IPS-11a (cell line): ENCODE measurements around the gene NINJ1.

Experiments
- H3K4me3 ChIP-seq: one replicate; pipeline ENCODE4 v1.5.1; 2013; ENCODE audit warnings: low read depth, low read length, control low read depth

NINJ1 gene, protein sequence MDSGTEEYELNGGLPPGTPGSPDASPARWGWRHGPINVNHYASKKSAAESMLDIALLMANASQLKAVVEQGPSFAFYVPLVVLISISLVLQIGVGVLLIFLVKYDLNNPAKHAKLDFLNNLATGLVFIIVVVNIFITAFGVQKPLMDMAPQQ

DNA sequence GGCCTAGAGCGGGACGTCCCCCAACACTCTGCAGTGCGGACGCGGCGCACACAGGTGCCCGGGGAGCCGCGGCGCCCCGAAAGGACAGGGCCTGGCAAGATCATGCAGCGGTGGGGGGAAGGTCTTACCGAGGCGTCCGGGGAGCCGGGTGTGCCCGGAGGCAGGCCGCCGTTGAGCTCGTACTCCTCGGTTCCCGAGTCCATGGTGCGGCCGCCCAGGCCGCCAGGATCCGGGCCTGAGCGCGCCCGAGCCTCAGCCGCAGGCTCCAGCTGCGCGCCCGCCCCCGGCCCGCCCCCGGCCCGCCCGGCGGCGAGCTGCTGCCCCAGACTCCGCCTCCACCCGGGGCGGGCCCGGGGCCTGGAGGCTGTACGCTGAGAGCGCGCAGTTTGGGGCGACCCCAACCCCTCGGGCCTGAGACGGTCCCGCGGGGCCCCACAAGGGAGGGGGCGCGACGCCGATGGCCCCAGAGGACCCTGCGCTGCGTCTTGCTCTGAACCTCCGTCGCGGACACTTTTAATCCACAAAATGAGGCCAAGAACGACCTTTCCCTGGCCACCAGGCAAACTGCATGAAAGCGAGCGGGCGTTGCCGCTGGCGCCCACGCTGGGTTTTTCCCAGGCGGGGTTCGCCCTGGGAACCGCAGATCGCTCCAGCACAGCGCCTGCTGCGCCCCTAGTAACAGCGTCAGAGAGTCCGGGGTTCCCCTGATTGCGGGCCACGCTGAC, at the start of gene NINJ1:
Gene NINJ1, minus strand, starts transcription at position 237 of the 725 bp plus-strand sequence. Its CDS starts 34 bp downstream, at position 203.
- peak within 1 kb of the TSS; percentile 60 for H3K4me3 ChIP-seq

DNA sequence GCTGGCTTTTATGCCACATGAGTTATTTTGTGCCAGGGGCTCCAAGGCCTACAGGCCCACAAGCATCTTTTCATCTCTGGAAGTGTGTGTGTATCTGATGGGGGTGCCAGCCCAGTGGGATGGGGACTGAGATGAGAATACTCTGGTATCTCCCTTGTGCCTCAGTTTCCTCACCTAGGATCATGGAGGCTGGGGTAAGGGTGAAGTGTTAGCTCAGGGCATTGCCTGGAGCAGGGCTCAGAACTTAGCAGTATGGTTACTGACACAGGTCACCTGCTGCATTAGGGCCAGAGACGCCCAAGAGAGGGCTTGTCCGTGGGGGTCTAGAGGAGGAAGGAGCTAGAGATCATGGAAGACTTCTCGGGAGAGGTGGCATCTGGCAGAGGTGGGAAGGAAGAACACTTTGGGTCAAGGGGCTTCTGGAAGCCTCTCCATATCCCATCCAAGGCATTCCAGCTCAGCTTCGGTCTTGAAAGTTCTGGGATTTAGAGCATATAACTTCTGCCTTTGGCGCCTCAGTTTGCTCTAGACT, 49.1 kb upstream of the NINJ1 start:
- H3K4me3 ChIP-seq: peak overlapping the region; percentile 35

DNA sequence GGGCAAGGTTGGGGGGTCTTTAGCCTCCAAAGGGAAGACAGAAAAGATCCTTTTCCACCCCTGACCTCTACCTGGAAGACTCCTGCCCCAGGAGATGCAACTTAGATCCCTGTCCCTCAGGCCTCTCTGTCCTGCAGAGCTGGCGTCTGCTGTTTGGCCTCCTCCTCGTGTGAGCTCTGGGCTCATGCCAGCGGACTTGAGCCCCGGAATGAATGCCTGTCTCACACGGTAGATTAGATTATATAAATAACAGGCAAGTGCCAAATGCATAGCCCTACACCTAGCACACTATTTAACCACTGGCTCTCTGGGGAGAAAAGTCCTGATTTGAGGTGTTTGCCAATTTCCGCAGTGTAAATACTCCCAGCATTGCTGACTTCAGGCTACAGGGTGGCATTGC, 48.5 kb upstream of the NINJ1 start:
- no peak overlapping the region for H3K4me3 ChIP-seq

DNA sequence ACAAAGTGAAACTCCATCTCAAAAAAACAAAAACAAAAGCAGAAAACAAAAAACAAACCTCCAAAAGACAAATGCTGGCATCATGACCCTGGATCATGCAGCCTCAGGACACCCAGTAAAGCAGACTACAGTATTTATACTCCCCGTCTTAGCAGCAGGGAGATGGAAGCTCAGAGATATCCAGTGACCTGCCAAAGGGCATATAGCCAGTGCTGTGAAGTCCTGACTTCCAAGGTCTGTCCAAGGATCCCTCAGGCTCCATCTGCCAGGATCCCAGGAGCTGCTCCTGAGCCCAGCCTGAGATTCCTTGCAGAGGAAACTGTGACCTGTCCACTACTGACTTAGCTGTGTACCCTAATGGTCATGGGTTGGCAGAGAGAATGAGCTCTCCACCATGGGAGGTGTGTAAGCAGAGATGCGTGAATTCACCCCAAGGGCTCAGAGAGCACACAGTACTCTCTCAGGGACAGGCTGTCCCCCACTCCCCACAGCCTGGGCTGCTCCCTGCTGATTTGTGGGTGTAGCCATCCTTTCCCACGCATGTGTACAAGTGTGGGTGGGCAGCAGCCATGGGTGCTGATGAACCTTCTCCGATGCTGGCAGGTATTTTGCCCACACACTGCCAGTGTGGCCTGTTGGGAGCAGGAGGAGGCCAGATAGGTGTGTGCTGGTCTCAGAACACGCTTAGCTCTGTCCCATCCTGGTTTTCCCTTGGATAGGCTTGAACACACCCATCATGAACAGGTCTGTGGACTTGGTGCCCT, 47.8 kb upstream of the NINJ1 start:
- H3K4me3 ChIP-seq: no peak overlapping the region

DNA sequence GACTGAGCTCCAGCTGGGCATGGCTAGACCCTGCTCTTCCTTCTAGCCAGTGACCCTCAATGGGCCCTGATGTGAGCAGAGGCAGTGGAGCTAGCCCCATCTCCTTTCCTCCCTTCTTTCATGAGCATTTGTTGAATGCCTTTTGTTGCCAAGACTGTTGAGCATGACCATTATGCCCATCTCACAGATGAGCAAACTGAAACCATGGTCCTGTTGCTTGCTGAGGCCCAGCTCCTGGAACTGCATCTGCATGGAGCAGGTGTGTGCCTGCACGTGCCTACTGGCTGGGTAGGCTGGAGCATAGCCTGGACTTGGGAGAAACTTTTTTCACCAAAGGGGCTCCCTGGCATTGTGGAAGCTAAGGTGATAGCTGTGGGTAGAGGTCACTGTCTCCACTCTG, 46.9 kb upstream of the NINJ1 start:
- no peak overlapping the region for H3K4me3 ChIP-seq

DNA sequence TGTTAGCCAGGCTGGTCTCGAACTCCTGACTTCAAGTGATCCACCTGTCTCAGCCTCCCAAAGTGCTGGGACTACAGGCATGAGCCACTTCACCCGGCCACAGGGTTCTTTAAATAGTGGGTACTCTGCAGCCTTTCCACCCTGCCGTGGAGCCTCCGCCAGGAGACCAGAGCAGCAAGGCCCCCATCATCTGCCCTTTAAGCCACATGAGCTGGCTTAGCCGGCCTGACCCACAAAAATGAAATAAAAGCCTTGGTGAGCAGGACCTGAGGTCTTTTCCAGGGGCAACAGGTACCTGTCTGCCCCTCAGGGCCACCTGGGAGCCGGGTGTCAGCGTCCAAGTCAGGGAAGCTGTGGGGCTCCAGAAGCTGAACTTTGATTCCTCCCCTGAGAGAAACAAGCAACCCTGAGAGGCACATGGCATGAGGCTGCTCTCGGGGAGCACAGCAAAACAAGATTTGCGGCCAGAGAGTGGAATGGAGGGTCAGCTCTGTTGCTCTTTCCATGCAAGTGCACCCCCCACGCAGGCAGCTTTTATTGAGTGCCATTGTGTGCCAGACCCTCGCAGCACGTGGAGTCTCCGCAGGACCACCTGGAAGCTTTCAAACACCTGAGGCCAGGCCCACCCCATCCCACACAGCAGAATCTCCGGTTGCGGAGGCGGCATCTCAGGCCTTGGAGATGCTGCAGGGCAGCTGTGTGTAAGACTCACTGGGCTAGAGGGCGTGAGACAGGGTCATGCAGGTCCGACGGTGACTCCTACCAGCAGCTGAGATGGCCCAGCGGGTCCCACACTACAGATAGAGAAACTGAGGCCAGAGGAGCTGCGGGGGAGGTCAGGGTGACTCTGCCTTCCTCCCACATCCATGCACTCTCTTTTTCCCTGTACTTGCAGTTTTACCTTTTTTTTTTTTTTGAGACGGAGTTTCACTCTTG, 45.1 kb upstream of the NINJ1 start:
- no peak overlapping the region for H3K4me3 ChIP-seq

DNA sequence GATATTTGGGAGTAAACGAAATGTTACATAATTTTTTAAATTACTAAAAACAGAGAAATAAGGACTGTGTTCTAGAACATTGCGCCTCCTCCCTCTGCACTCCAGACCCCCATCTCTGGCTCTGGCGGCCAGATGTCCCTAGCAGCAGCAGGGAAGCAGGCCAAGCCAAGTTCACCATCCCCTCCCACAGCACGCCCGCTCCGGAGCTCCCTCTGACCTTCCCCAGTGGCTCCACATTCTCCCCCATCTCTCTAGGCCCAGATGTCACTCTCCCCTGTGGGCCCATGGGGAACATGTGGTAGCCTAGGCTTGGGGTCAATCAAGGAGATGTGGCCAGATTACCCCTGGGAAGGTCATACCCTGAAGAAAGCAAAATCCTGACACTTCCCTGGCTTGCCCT, 43.6 kb upstream of the NINJ1 start:
- no peak overlapping the region for H3K4me3 ChIP-seq

DNA sequence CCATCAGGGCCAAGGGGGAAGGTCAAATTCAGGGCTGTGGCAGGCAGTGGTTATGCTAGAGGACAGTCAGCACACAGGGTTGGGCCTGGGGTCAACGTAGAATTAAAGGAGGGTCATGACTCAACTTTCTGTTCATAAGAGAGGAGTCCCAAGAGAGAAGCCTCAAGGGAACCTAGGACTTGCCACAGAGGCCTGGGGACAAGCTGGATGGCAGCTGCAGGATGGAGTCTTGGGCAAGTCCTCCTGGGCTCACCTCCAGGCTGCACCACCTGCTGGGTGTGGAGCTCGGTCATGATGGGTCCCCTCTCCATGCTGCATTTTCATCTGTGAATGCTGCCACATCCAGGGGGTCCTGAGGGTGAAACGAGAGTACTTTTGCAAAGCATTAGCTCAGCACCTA, 40.9 kb upstream of the NINJ1 start:
- H3K4me3 ChIP-seq: no peak overlapping the region

DNA sequence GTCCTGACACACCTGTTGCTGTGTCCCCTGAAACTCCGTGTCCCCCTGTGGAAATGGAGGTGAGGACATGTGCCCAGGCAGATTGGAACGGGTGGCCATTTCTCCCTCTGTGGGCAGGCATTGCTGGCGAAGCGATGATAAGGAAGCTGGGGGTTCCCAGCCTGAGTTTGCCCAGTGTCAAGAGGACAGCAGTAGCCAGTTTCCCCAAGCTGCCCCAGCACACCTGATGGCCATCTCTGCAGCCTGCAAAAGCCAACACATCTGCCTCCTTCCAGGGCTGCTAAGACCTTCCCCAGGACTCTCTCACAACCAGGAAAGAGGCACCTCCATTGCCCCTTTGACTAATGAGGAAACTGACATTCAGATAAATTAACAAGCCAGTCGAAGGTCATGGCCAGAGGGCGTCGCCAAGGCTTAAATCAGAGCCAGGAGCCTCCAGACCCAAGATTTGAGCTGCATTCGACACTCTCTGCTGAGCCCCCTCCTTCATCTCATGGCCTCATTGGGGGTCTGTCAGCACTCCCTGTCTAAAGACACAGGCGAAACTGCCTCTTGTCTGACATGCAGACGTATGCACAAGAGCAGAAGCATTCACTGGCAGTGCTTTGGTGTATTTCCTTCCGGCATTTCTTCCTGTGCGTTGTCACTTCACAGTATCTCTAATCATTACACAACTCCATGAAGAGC, 39.5 kb upstream of the NINJ1 start:
- H3K4me3 ChIP-seq: no peak overlapping the region

DNA sequence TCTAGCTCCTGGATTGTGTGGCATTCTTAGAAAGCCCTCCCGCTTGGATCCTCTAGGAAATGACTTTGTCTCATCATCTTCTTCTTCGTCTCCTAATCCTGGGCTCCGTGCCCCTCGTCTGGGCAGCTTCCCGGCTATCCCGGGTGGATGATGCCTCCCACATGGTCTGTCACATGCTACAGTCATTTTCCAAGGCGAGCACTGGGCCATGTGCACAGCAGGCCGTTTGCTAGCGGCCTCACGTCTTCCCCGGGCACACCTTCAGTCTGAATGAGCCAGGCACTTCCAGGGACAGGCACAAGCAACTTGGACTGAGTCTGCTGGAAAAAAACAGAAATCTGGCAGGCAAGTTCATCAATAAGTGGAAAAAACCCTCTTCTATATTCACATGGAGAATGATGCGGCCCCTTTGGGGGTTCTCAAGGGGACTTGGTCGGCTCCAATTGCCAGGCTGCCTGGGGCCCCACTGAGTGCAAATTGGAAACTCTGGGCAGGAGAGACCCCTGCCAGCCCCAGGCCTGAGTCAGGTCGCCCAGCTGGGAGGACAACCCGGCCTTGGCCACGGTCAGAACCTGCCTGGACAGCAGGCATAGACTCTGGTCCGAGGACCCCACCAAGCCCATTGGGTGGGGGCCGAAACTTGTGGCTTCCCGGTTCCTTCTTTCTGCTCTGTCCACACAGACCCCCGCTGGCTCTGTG, 38.8 kb upstream of the NINJ1 start:
- H3K4me3 ChIP-seq: no peak overlapping the region

DNA sequence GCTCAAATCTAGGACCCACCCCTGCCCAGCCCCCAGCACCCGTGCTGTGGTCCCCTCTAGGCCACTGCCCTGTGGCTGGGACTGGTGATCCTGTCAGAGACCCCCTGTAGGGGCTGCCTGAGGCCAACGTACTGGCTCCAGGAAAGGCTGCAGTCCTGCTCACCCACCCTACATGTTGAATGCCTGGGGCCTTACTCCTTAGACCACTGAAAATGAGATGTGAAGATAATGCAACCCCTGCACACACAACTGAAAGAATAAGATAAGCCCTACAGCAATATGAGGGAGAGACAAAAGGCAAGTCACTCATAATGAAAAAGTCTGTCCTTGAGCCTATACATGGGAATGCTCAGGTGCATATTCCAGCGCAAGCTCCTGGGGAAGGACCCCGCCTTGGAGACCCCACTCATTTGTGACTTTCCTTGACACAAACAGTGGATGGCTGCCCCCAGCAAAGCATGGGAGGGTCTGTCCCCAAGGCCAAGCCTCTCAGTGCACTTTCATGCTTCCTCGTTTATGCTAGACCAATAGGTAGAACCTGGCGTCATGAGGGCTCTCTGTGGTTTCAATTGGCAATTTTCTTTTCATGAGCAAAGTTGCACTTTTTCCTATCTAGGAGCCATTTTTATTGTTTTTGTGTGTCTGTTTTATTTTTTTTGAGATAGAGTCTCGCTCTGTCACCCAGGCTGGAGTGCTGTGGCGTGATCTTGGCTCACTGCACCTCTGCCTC, 37.4 kb upstream of the NINJ1 start:
- no peak overlapping the region for H3K4me3 ChIP-seq

DNA sequence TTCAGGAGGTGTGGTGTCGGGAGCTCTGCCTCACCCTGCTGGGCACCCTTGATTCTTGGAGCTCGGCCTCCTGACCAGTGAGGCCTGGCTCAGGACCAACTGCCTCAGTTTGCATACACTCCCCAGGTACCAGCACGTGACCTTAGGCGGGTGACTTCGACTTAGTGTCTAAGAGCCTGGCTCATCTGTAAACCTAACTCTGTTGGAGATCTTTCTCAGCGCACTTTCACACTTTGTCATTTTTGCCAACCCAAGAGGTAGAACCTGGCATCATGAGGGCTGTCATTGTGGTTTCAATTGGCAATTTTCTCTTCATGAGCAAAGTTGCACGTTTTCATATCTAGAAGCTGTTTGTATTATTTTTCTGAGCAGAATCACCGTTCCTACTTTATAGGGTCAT, 36.5 kb upstream of the NINJ1 start:
- H3K4me3 ChIP-seq: no peak overlapping the region

DNA sequence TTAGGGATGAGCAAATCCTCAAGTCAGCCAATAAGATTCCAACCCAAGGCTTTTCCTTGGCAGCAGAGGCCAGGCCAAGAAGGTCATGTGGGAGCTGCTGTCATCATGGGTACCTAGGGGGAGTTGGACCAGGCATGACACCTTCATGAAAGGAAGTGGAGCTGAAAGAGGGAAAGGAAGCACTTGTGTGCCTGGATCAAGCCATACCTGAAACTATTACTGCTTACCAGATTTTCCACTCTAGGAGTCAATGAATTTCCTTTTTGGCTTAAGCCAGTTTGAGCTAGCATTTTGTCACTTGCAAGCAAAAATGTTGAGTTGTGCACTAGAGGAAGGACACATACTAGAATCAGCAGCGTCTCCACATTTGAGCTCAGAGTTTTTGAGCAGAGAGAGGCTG, 35.4 kb upstream of the NINJ1 start:
- no peak overlapping the region for H3K4me3 ChIP-seq

DNA sequence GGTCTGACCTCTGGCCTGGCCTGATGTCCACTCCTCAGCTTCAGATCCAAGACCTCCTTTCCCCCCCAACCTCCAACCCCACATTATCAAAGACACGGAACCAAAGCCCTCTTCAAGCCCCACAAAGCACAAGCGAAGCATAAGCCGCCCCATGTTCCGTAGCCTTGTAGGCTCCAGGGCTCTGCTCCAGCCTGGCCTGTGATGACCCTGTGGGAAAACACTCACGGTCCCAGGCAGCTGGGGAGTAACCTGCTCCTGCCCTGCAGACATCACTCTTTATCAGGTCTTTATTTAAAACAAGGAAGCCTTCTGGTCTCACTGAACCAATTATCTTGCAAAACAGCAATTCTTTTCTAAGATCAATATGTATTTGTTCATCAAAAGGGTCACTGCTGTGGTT, 34.5 kb upstream of the NINJ1 start:
- no peak overlapping the region for H3K4me3 ChIP-seq

DNA sequence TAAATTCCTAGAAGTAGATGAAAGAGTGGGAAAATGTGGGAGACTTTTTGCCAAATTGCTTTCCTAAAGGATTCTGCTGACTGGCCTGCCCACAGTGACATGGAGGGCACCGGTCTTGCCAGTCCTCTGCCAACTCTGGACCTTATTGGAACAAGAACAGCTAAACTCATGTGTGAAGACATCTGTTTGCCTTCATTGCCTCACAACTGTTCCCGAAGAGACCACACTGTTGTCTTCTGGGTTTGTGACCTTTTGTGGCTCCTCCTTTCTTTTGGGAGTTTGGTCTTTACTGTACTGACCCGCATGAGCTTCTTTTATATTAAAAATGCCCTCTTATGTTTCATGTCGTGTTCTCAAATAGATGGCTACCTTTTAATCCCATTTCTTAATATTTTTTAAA, 33.8 kb upstream of the NINJ1 start:
- no peak overlapping the region for H3K4me3 ChIP-seq

DNA sequence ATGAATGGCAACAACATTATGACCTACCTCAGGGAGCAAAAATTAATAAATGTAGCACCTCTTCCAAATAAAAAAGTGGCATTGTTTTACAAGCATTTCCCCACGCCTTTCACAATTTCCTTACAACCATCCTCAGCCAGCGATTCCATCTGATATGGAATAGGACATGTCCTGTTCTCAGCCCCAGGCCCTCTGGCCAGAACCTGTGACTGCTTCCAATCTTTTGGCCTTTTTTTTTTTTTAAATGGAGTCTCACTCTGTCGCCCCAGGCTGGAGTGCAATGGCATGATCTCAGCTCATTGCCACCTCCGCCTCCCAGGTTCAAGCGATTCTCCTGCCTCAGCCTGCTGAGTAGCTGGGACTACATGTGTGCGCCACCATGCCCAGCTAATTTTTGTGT, 33.1 kb upstream of the NINJ1 start:
- no peak overlapping the region for H3K4me3 ChIP-seq

DNA sequence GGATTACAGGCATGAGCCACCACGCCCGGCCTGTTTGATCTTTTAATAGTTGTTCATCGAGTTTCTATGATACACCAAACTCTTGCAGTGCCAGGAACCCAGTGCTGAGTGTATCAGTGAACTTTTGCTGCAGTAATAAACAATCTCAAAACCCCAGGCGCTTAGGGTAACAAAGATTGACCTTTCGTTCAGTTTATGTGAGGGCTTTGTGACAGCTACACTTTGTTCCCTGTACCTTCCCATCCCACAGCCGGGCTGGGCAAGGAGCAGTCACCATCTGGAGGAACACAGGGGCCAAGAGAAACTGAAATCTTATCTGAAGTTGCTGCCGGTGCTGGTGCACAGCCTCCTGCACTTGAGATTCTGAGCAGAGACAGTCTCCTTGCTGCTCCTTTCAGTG, 32.6 kb upstream of the NINJ1 start:
- no peak overlapping the region for H3K4me3 ChIP-seq

DNA sequence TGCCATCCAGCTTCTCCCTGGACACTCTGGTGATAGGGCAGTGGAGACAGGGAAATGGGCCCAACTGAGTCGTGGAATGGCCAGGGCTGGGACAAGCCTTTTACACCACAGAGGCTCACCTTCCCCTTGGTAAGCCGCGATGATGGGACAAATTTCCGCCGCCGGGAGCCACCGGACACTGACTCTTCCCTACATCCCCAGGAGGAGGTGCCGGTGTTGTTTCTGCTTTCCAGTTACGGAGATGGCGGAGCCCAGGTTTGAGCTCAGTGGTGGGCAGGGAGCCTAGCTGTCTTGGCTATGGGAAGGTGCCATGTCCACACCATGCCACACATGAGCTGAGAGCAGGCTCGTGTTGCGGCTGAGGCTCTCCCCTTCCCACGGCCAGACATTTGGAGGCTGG, 30.0 kb upstream of the NINJ1 start:
- no peak overlapping the region for H3K4me3 ChIP-seq
